ENCODE data around the gene COPZ2. TPM values are rescaled to one million over a fixed set of nuclear protein-coding genes. Genes with fewer than 3 reads are reported as not detected.
A peak's percentile ranks its signal among the peaks of the same experiment; 100 is the strongest.

Gene COPZ2
- total RNA-seq, 1 donor from 2014 or later, result 34.4 TPM

DNA sequence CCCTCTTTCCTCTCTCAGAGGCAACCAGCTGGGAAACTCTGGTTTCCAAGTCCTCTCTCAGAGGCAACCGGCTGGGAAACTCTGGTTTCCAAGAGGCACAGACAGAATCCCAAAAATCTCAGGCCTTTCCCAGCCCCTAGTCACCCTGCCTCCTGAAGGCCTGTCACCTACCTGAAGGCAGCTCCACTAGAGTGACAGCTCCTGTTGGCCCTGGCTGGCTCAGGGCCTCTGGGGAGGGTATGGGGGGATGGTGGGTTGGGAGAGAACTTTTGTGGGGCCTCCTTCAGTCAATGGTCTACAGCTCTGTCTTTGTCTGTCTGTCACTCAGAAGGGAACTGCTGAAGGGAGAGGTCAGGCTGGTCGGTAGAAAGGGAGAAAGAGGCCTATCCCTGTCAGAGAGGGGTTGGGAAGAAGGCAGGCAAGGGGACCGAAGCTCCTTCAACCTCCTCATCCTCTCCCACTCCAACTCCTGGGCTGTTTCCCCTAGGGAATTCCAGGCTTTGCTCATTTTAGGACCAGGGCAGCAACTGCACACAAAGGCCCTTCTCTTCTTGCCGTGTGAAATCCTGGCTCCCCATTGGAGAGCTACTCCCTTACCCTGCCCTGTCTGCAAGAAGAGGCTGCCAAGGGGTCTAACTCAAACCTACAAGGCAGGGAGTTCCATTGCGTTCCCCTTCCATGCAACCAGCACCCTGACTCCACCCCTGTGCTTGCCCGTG, 23.6 kb downstream of the COPZ2 start:
- Histone ChIP-seq H3K27ac (no peak overlapping the region), H3K36me3 (no peaks in the 10 kb centered on the region), H3K4me1 (peaks cover 12% of the 10 kb centered on the region), H3K9me3 (no peaks in the 10 kb centered on the region), H3K4me3 (no peak overlapping the region), H3K27me3 (no peaks in the 10 kb centered on the region)
- no peak for DNase-seq (ENCODE audit: extremely low spot score in 2 of 2)
- intact Hi-C loops (cut with DNase I), result no loop called here
- TF ChIP-seq POLR2A (IDR thresholded peaks at IDR 0.05), result no peak
- no peak for TF ChIP-seq POLR2AphosphoS5 (IDR thresholded peaks at IDR 0.05; ENCODE audit: insufficient read depth in 1 of 2, low read depth in 1 of 2)
- TF ChIP-seq, protein P1, sequence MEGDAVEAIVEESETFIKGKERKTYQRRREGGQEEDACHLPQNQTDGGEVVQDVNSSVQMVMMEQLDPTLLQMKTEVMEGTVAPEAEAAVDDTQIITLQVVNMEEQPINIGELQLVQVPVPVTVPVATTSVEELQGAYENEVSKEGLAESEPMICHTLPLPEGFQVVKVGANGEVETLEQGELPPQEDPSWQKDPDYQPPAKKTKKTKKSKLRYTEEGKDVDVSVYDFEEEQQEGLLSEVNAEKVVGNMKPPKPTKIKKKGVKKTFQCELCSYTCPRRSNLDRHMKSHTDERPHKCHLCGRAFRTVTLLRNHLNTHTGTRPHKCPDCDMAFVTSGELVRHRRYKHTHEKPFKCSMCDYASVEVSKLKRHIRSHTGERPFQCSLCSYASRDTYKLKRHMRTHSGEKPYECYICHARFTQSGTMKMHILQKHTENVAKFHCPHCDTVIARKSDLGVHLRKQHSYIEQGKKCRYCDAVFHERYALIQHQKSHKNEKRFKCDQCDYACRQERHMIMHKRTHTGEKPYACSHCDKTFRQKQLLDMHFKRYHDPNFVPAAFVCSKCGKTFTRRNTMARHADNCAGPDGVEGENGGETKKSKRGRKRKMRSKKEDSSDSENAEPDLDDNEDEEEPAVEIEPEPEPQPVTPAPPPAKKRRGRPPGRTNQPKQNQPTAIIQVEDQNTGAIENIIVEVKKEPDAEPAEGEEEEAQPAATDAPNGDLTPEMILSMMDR (IDR thresholded peaks at IDR 0.05), result no peak

DNA sequence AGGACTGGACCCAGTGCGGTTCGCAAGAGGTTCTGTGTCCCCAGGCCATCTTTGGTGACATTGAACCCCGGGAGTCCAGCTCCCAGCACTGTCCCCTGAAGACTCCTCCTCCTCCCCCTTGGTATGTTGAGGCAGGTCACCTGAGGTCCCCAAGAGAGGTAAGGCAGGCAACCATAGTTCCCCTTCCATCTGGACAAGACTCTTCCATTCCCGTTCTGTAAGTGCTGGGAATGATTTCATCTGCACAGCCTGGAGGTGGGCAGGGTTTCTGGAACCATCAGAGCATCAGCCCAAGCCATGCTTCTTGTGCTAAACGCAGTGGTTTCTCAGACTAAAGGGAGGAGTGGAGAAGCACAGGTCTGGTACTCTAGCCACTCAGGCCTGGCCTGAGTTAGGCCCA, 24.9 kb downstream of the COPZ2 start:
- peak overlapping the region in 1 of 2 donors; percentile 44 for H3K4me3 ChIP-seq
- H3K9me3 ChIP-seq, result no peaks in the 10 kb centered on the region
- TF ChIP-seq, protein P1 (IDR thresholded peaks at IDR 0.05), result no peak
- TF ChIP-seq POLR2A (IDR thresholded peaks at IDR 0.05) (no peak), POLR2AphosphoS5 (IDR thresholded peaks at IDR 0.05; ENCODE audit: insufficient read depth in 1 of 2, low read depth in 1 of 2) (no peak)
- H3K27me3 ChIP-seq, result no peaks in the 10 kb centered on the region
- no peak for DNase-seq (ENCODE audit: extremely low spot score in 2 of 2)
- H3K36me3 ChIP-seq, result no peaks in the 10 kb centered on the region
- no peak overlapping the region for H3K27ac ChIP-seq
- intact Hi-C loops (cut with DNase I), result no loop called here
- peaks cover 12% of the 10 kb centered on the region for H3K4me1 ChIP-seq

DNA sequence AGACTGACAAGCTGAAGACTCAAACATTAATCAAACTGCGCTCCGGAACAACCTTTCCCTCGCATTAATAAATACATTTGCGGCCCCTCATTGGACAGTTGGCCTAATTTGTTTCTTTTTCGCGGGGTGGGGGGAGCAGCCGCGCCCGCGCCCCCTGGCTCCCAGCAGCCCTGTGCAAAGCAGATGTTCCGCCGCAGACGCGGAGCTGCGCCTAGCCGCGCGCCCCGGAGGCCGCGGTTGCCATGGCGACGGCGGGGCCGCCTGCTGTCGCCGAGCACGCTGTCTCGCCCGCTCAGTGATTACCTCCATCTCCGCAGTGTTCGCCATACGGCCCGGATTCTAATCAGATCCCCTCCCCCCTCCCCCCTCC, 25.5 kb downstream of the COPZ2 start:
- intact Hi-C loops (cut with DNase I), result no loop called here
- Histone ChIP-seq H3K4me1 (peaks cover 12% of the 10 kb centered on the region), H3K9me3 (no peaks in the 10 kb centered on the region), H3K36me3 (no peaks in the 10 kb centered on the region), H3K27me3 (no peaks in the 10 kb centered on the region), H3K4me3 (peak overlapping the region; percentile 14 to 44), H3K27ac (no peak overlapping the region)
- no peak for TF ChIP-seq POLR2A (IDR thresholded peaks at IDR 0.05)
- TF ChIP-seq, protein P1 (IDR thresholded peaks at IDR 0.05), result no peak
- no peak for TF ChIP-seq POLR2AphosphoS5 (IDR thresholded peaks at IDR 0.05; ENCODE audit: insufficient read depth in 1 of 2, low read depth in 1 of 2)
- DNase-seq (ENCODE audit: extremely low spot score in 2 of 2), result no peak

DNA sequence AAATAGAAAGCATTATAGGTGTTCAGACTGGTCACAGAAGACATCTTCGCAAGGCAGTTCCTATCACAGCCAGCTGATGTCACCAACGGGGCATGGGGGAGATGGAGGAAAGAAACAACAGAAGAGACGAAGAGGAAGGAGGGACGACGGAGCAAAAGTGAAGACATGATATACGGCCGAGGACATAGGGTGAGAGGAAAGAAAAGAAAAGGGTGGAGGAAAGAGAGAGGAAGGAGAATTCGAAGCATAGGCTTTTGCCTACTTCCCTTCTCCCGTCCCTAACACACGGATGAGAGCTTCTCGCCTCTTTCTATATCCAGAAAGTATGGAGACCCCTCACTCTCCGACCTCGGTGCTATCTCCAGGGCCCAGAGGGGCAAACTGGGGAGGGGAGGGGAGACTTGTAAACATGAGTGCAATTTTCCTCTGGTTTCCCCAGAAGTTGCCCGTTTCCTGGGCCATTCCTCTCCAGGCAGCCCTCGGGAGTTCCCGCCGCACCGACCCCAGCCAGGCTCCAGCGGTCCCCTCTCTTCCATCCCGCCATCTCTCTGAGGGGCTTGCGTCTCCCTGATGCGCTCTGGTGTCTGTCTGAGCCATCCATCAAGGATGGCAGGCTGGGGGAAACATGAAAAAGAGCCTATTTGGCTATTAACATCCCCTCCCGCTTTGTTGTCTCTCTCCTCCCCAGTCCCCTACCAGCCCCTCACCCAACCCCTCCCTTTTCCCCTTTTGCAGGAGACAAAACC, 26.0 kb downstream of the COPZ2 start:
- H3K36me3 ChIP-seq, result no peaks in the 10 kb centered on the region
- no peak for DNase-seq (ENCODE audit: extremely low spot score in 2 of 2)
- H3K9me3 ChIP-seq, result no peaks in the 10 kb centered on the region
- intact Hi-C loops (cut with DNase I), result no loop called here
- no peak overlapping the region for H3K27ac ChIP-seq
- H3K27me3 ChIP-seq, result no peaks in the 10 kb centered on the region
- peaks cover 12% of the 10 kb centered on the region for H3K4me1 ChIP-seq
- peak overlapping the region; percentile 14 to 44 for H3K4me3 ChIP-seq
- TF ChIP-seq POLR2AphosphoS5 (IDR thresholded peaks at IDR 0.05; ENCODE audit: insufficient read depth in 1 of 2, low read depth in 1 of 2) (no peak), POLR2A (IDR thresholded peaks at IDR 0.05) (no peak)
- TF ChIP-seq, protein P1 (IDR thresholded peaks at IDR 0.05), result no peak

DNA sequence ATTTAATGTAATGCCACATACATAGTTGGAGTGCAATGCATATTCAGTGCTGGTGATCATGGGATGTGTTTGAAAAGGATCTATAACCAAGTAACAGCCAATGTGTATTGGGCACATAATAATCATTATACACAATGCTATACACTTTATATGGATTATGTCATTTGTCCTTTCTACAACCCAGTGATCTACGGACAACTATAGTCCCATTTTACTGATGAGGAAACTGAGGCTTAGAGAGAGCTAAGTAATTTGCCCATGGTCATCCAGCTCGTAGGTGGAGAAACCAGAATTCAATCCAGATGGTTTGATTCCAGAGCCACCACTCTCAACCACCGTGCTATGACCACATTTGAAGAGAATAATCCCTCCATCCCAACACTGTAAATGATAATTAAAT, 27.4 kb downstream of the COPZ2 start:
- H3K9me3 ChIP-seq, result no peaks in the 10 kb centered on the region
- no peaks in the 10 kb centered on the region for H3K27me3 ChIP-seq
- H3K27ac ChIP-seq, result no peak overlapping the region
- peaks cover 12% of the 10 kb centered on the region for H3K4me1 ChIP-seq
- TF ChIP-seq POLR2A (IDR thresholded peaks at IDR 0.05) (no peak), POLR2AphosphoS5 (IDR thresholded peaks at IDR 0.05; ENCODE audit: insufficient read depth in 1 of 2, low read depth in 1 of 2) (no peak)
- TF ChIP-seq, protein P1 (IDR thresholded peaks at IDR 0.05), result no peak
- intact Hi-C loops (cut with DNase I), result no loop called here
- H3K4me3 ChIP-seq, result no peak overlapping the region
- no peaks in the 10 kb centered on the region for H3K36me3 ChIP-seq
- no peak for DNase-seq (ENCODE audit: extremely low spot score in 2 of 2)
